K562 (cell line): ENCODE measurements around the gene P2RX1. TPM values are rescaled to one million over a fixed set of nuclear protein-coding genes. Genes with fewer than 3 reads are reported as not detected.

Source experiments
- ATAC-seq: fragments of 200-7000 bp; cut with Tn5 transposase; 3 replicates; pipeline ENCODE4 v1.9.1; 2020; ENCODE audit warnings: moderate library complexity
- BruUV-seq: library from RNA; stranded (reverse); fragments of 400-500 nt; replicated peaks from 2 replicates; lab custom pipeline; 2021; lab: Mats Ljungman, UMichigan
- CTCF ChIA-PET: fragments of 300-600 bp; formaldehyde crosslinking; extraction: SDS; loops from one replicate; lab custom pipeline; 2021; ENCODE audit warnings: low intra/inter-chr PET ratio; lab: Yijun Ruan, JAX
- POLR2A ChIA-PET: fragments of 300-600, 350-650 bp; sonication (Branson Sonifier 250); formaldehyde crosslinking; extraction: SDS; loops from one replicate; lab custom pipeline; 2021; ENCODE audit warnings: antibody characterized with exemption, inconsistent platforms; lab: Yijun Ruan, JAX
- DNase-seq, 4 experiments: peaks; one replicate each; pipeline versions ENCODE4 v3.0.0 to v3.0.0-alpha.2; 2011 to 2018; ENCODE audit warnings: low spot score in 3 of 4, mixed read lengths in 3 of 4; ENCODE audit errors: extremely low read depth in 1 of 4
- FAIRE-seq: peaks from 2 replicates; lab custom pipeline; 2011; peaks lifted over from hg19 to GRCh38; lab: Jason Lieb, UNC
- H2AFZ ChIP-seq: 2 replicates; pipeline ENCODE4 v1.6.0; 2011; ENCODE audit warnings: low read depth, low read length, control low read depth, inconsistent platforms
- H3K27ac ChIP-seq: fragments of 200-600 bp; 3 replicates; pipeline ENCODE4 v1.8.0; 2011; ENCODE audit warnings: low read depth, mild to moderate bottlenecking, control low read depth, inconsistent platforms, low read length, moderate library complexity, mixed read lengths; ENCODE audit errors: extremely low read depth
- H3K27me3 ChIP-seq, 2 experiments: fragments of 300-600 bp in 1 of 2; 2 replicates in 1 of 2; 3 replicates in 1 of 2; pipeline versions ENCODE4 v1.6.0 to v1.8.0; 2011; ENCODE audit warnings: inconsistent platforms in 2 of 2, low read length in 2 of 2, mild to moderate bottlenecking in 1 of 2, mixed read lengths in 1 of 2, moderate library complexity in 1 of 2; ENCODE audit not compliant: control insufficient read depth in 2 of 2, insufficient read depth in 2 of 2
- H3K36me3 ChIP-seq: fragments of 300-600 bp; 3 replicates; pipeline ENCODE4 v1.8.0; 2011; ENCODE audit warnings: mild to moderate bottlenecking, low read length, inconsistent platforms; ENCODE audit not compliant: control insufficient read depth, insufficient read depth
- H3K4me1 ChIP-seq, 2 experiments: fragments of 200-600 bp in 1 of 2; replicated peaks in 1 of 2; 2 replicates in 1 of 2; 3 replicates in 1 of 2; pipeline versions ENCODE4 v1.5.1 to v1.8.0; 2011; ENCODE audit warnings: inconsistent platforms in 2 of 2, low read length in 2 of 2, mild to moderate bottlenecking in 1 of 2, mixed read lengths in 1 of 2, moderate library complexity in 1 of 2; ENCODE audit not compliant: control insufficient read depth in 2 of 2, insufficient read depth in 2 of 2
- H3K4me2 ChIP-seq: 2 replicates; pipeline ENCODE4 v1.6.1; 2011; ENCODE audit warnings: low read length, control low read depth, inconsistent platforms, mixed read lengths; ENCODE audit not compliant: insufficient read depth
- H3K4me3 ChIP-seq: fragments of 200-600 bp; sonication (generic), shearing (Covaris generic); 2 replicates; pipeline ENCODE4 v1.5.1; 2016; ENCODE audit warnings: control low read depth, inconsistent platforms
- H3K79me2 ChIP-seq: fragments of 200-600 bp; 3 replicates; pipeline ENCODE4 v1.8.0; 2011; ENCODE audit warnings: low read length, inconsistent platforms; ENCODE audit not compliant: control insufficient read depth, insufficient read depth
- H3K9ac ChIP-seq, 2 experiments: 2 replicates each; pipeline versions ENCODE4 v1.6.0 to v1.6.1; 2011; ENCODE audit warnings: low read depth in 2 of 2, low read length in 2 of 2, control low read depth in 1 of 2, inconsistent platforms in 1 of 2, mild to moderate bottlenecking in 1 of 2, mixed read lengths in 1 of 2; ENCODE audit not compliant: insufficient read depth in 1 of 2
- H3K9me1 ChIP-seq: one replicate; pipeline ENCODE4 v1.6.0; 2011; ENCODE audit warnings: inconsistent platforms, mild to moderate bottlenecking, low read length, moderate library complexity; ENCODE audit not compliant: control insufficient read depth, insufficient read depth
- H3K9me3 ChIP-seq: replicated peaks from 2 replicates; pipeline ENCODE4 v1.5.1; 2011; ENCODE audit warnings: low read depth, low read length, inconsistent platforms; ENCODE audit not compliant: control insufficient read depth, insufficient read depth
- H4K20me1 ChIP-seq: replicated peaks from 2 replicates; pipeline ENCODE4 v1.6.1; 2011; ENCODE audit warnings: low read length, inconsistent platforms, mixed read lengths; ENCODE audit not compliant: control insufficient read depth, insufficient read depth
- DACH1 ChIP-seq: fragments of 450-650 bp; IDR thresholded peaks from 2 replicates; pipeline ENCODE4 v1.6.1; 2018; ENCODE audit not compliant: partially characterized antibody
- MYBL2 ChIP-seq, 2 experiments: fragments of 450-650 bp in 1 of 2; sonication (generic) in 1 of 2; formaldehyde crosslinking in 1 of 2; IDR thresholded peaks; 2 replicates each; pipeline versions ENCODE4 v1.6.1 to v1.8.1; 2017 to 2022; ENCODE audit warnings: borderline replicate concordance in 1 of 2, inconsistent platforms in 1 of 2, low read depth in 1 of 2, mild to moderate bottlenecking in 1 of 2, missing genetic modification reagents in 1 of 2, moderate library complexity in 1 of 2
- NELFE ChIP-seq: IDR thresholded peaks from 2 replicates; pipeline ENCODE4 v1.6.1; 2011; ENCODE audit warnings: mild to moderate bottlenecking; ENCODE audit not compliant: insufficient read depth, insufficient read length
- STAG1 ChIP-seq: sonication (generic); formaldehyde crosslinking; IDR thresholded peaks from 2 replicates; pipeline ENCODE4 v1.5.0; 2020; ENCODE audit warnings: missing genetic modification reagents, borderline replicate concordance
- USF2 ChIP-seq: sonication (generic); formaldehyde crosslinking; IDR thresholded peaks from 2 replicates; pipeline ENCODE4 v1.5.0; 2020; ENCODE audit warnings: missing genetic modification reagents
- ZBED1 ChIP-seq: IDR thresholded peaks from 2 replicates; pipeline ENCODE4 v1.6.1; 2014
- ZNF280B ChIP-seq: fragments of 250-450 bp; sonication (Bioruptor Pico); IDR thresholded peaks from 2 replicates; pipeline ENCODE4 v1.5.1; 2021; ENCODE audit warnings: mild to moderate bottlenecking
- ZNF584 ChIP-seq: fragments of 200-800 bp; sonication (Bioruptor generic); IDR thresholded peaks from 2 replicates; pipeline ENCODE4 v1.6.1; 2016; ENCODE audit warnings: low read depth, mild to moderate bottlenecking, missing genetic modification characterization, missing compliant biosample characterization
- ZNF655 ChIP-seq: fragments of 250-450 bp; sonication (Bioruptor Pico); IDR thresholded peaks from 2 replicates; pipeline ENCODE4 v1.5.0; 2021
- WGBS: fragments of 100-300 bp; shearing (Covaris generic); methylation state at CpG from one replicate; pipeline ENCODE4 v1.1.6; 2016; ENCODE audit warnings: low coverage, mixed read lengths; ENCODE audit not compliant: insufficient coverage; ENCODE audit errors: missing lambda C conversion rate; 5-methylcytosine and 5-hydroxymethylcytosine counted together
- in situ Hi-C: fragments of 300-500 bp; cut with MboI; formaldehyde crosslinking; loops from 4 replicates; pipeline ENCODE4 v1.15.0; 2018; ENCODE audit warnings: inconsistent platforms, mixed read lengths
- intact Hi-C: fragments of 100-400 bp; cut with micrococcal nuclease; formaldehyde crosslinking; loops from 2 replicates; pipeline ENCODE4 v1.14.2; 2022
- polyA plus RNA-seq, 8 experiments: library from polyadenylated mRNA; depleted of rRNA in 4 of 8; stranded (reverse) in 5 of 8; unstranded in 3 of 8; fragments of >200 nt; fragmentation: Nextera tagmentation in 2 of 8; fragmentation: Illumina TruSeq in 1 of 8; extraction: Ambion mirVana in 2 of 8; extraction: Trizol in 1 of 8; gene quantifications; 2 replicates each; pipeline versions ENCODE4 v1.2.1 to v1.2.3, GENCODE V29; 2011 to 2014; ENCODE audit warnings: inconsistent platforms in 1 of 8, missing spikeins in 1 of 8
- total RNA-seq, 7 experiments: library from RNA; depleted of rRNA in 6 of 7; stranded (reverse); fragments of >200 nt in 6 of 7; fragmentation: Illumina TruSeq in 2 of 7; extraction: Trizol in 2 of 7; gene quantifications; 2 replicates each; pipeline versions ENCODE4 v1.2.1 to v1.2.3, GENCODE V29; 2011 to 2021; ENCODE audit warnings: low replicate concordance in 1 of 7
- TF ChIP-seq, protein P1 (sequence below): sonication (generic); formaldehyde crosslinking; IDR thresholded peaks from 2 replicates; pipeline ENCODE4 v1.4.0; 2020; ENCODE audit warnings: mild to moderate bottlenecking, missing genetic modification reagents

The P2RX1 gene
- total and polyA plus RNA-seq, 9 of the 15 experiments (the other 6 are each of a cell fraction or from before 2014, with no cell fraction given) = 0.27 to 20.3 (median 10.3) TPM

- Histone ChIP-seq H4K20me1 (no peaks in the 10 kb centered on the region), H2AFZ (no peak overlapping the region), H3K27ac (no peak overlapping the region; the same call in 2 of the 3 replicates), H3K9me3 (no peaks in the 10 kb centered on the region), H3K4me1 (peaks cover 22 to 51% of the 10 kb centered on the region in 2 experiments), H3K79me2 (peaks cover 29% of the 10 kb centered on the region), H3K9me1 (no peaks in the 10 kb centered on the region), H3K27me3 (no peaks in the 10 kb centered on the region), H3K4me2 (no peak overlapping the region), H3K36me3 (peaks cover 32% of the 10 kb centered on the region; the same call in 1 of the 3 replicates), H3K9ac (peak overlapping the region in 1 of 2 experiments; percentile 50; a peak in 2 of 4 replicates), H3K4me3 (no peak overlapping the region)
- WGBS = 85% methylated on average over 5 of the region's 10 CpGs
- in situ Hi-C loops = no loop called here
- intact Hi-C loops = no loop called here
- no peak for TF ChIP-seq DACH1
- no peak for TF ChIP-seq ZNF655 (CRISPR knock-in tag)
- no peak for TF ChIP-seq ZNF280B (CRISPR knock-in tag)
- no peak for TF ChIP-seq USF2 (CRISPR knock-in tag)
- no peak for TF ChIP-seq ZNF584
- TF ChIP-seq STAG1 (CRISPR knock-in tag) = no peak
- TF ChIP-seq, protein P1, sequence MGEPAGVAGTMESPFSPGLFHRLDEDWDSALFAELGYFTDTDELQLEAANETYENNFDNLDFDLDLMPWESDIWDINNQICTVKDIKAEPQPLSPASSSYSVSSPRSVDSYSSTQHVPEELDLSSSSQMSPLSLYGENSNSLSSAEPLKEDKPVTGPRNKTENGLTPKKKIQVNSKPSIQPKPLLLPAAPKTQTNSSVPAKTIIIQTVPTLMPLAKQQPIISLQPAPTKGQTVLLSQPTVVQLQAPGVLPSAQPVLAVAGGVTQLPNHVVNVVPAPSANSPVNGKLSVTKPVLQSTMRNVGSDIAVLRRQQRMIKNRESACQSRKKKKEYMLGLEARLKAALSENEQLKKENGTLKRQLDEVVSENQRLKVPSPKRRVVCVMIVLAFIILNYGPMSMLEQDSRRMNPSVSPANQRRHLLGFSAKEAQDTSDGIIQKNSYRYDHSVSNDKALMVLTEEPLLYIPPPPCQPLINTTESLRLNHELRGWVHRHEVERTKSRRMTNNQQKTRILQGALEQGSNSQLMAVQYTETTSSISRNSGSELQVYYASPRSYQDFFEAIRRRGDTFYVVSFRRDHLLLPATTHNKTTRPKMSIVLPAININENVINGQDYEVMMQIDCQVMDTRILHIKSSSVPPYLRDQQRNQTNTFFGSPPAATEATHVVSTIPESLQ (CRISPR knock-in tag) = no peak
- no peak for TF ChIP-seq NELFE
- TF ChIP-seq MYBL2 (IDR thresholded peaks at IDR 0.05; ENCODE audit: low read depth) = no peak
- TF ChIP-seq MYBL2 (CRISPR knock-in tag; IDR thresholded peaks at IDR 0.05; ENCODE audit: borderline replicate concordance) = no peak
- no peak for TF ChIP-seq ZBED1
- ChIA-PET POLR2A (no interaction called here), CTCF (no interaction called here)
- no TSS peak for BruUV-seq
- DNase-seq = no peak
- FAIRE-seq = no peak
- ATAC-seq = no peak
Observed at GRCh38 chr17:3886776-3887175, 29.5 kb downstream of the P2RX1 start.
